ENCODE data around the gene SHISA7.

Gene SHISA7

DNA sequence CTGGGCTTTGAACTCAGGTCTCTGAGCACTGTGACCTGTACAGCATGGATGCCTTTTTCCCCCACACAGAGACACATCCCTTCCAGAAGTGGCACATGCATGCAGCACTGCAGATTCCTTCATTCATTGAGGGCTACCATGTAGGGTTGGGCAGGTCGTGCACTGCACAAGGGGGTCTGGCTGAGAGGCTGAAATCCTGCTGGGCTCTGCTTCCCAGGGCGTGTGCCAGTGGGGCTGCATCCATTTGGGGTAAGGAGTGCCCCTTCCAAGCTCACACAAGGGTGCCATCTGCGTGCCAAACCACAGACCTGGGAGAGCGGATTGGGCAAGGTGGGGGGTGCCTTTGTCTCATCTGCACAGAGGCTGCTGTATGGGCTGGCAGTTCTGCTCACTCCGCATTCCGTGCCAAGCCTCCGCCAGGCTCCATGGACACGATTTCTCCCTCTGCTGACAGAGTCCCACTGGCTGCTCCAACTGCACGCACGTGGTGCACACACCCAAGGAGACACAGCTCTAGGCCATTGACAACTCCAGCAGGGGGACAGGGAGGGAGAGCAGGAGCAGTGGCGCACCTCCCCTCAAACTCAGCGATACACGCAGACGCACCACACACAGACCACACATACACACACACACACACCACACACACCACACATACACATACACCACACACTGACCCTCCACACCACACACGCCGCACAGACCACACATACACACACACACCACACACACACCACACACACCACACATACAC is 4.5 kb upstream of the SHISA7 start:
- Histone ChIP-seq H3K36me3 (ENCODE audit: control insufficient read depth, low read depth, low read length) (no peaks in the 10 kb centered on the region), H3K4me1 (ENCODE audit: control insufficient read depth, low read depth, low read length) (no peaks in the 10 kb centered on the region), H3K9me3 (ENCODE audit: control insufficient read depth, low read depth, low read length) (no peaks in the 10 kb centered on the region), H3K9ac (ENCODE audit: low read length) (no peak overlapping the region), H3K27ac (ENCODE audit: low read length) (no peak overlapping the region), H3K4me3 (ENCODE audit: low read length) (no peak overlapping the region), H3K27me3 (ENCODE audit: control insufficient read depth, insufficient read depth, low read length) (peaks cover 100% of the 10 kb centered on the region)

DNA sequence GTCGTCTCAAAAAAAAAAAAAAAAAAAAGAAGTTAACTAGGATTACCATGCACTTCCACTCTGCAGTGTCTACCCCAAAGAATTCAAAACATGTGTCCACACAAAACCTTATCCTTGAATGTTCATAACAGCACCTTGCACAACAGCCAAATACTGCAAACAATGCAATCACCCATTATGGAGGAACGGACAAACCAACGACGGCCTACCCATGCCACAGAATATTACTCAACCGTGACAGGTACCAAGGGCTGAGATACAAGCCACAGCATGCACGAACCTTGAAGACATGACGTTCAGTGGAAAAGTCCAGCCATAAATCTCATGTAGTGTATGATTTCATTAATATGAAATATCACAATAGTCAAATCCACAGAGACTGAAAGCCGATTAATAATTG is 3.0 kb upstream of the SHISA7 start:
- peaks cover 99% of the 10 kb centered on the region for H3K27me3 ChIP-seq (ENCODE audit: control insufficient read depth, insufficient read depth, low read length)
- H3K4me1 ChIP-seq (ENCODE audit: control insufficient read depth, low read depth, low read length), result peaks cover 7% of the 10 kb centered on the region

GRCh38 chr19:55444646-55445045 is 1.5 kb upstream of the SHISA7 start:
- peaks cover 98% of the 10 kb centered on the region for H3K27me3 ChIP-seq (ENCODE audit: control insufficient read depth, insufficient read depth, low read length)
- no peaks in the 10 kb centered on the region for H3K36me3 ChIP-seq (ENCODE audit: control insufficient read depth, low read depth, low read length)
- H3K4me3 ChIP-seq (ENCODE audit: low read length), result no peak overlapping the region
- no peaks in the 10 kb centered on the region for H3K9me3 ChIP-seq (ENCODE audit: control insufficient read depth, low read depth, low read length)
- H3K9ac ChIP-seq (ENCODE audit: low read length), result no peak overlapping the region
- H3K27ac ChIP-seq (ENCODE audit: low read length), result no peak overlapping the region
- peaks cover 12% of the 10 kb centered on the region for H3K4me1 ChIP-seq (ENCODE audit: control insufficient read depth, low read depth, low read length)

More for the DNA sequence above, 3.0 kb upstream of the SHISA7 start:
- Histone ChIP-seq H3K27ac (ENCODE audit: low read length) (no peak overlapping the region), H3K4me3 (ENCODE audit: low read length) (no peak overlapping the region), H3K9ac (ENCODE audit: low read length) (no peak overlapping the region), H3K9me3 (ENCODE audit: control insufficient read depth, low read depth, low read length) (no peaks in the 10 kb centered on the region), H3K36me3 (ENCODE audit: control insufficient read depth, low read depth, low read length) (no peaks in the 10 kb centered on the region)

GRCh38 chr19:55443824-55444480 is 852 bp upstream of the SHISA7 start:
- no peak overlapping the region for H3K9ac ChIP-seq (ENCODE audit: low read length)
- H3K36me3 ChIP-seq (ENCODE audit: control insufficient read depth, low read depth, low read length), result no peaks in the 10 kb centered on the region
- H3K4me3 ChIP-seq (ENCODE audit: low read length), result no peak overlapping the region
- H3K27ac ChIP-seq (ENCODE audit: low read length), result no peak overlapping the region
- H3K27me3 ChIP-seq (ENCODE audit: control insufficient read depth, insufficient read depth, low read length), result peaks cover 98% of the 10 kb centered on the region
- peaks cover 12% of the 10 kb centered on the region for H3K4me1 ChIP-seq (ENCODE audit: control insufficient read depth, low read depth, low read length)
- H3K9me3 ChIP-seq (ENCODE audit: control insufficient read depth, low read depth, low read length), result no peaks in the 10 kb centered on the region

DNA sequence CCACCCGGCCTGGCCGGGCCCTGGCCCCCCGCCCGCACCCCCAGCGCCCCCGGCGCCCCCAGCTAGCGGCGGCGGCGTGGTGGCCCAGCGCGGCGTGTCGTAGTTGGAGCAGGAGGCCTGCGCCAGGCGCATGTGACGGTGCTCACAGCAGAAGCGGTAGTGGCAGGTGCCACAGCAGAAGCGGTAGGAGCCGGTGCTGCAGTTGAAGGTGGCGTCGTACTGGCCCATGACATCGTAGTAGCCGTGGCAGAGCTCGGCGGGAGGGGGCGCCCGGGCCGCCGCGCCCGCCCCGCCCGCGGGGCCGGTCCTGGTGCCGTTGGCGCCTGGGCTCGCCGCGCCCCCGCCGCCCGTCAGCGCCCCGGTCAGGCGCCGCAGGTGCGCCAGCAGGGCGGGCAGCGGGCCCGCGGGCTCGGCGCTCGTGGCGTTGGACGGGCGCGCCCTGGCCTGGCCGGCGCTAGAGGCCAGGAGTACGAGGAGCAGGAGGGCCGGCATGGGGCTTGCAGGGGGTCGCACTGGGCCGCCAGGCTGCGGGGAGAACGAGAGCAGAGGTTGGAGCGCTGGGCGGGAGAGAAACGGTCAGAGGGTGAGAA is 633 bp downstream of the SHISA7 start:
- peaks cover 95% of the 10 kb centered on the region for H3K27me3 ChIP-seq (ENCODE audit: control insufficient read depth, insufficient read depth, low read length)
- H3K27ac ChIP-seq (ENCODE audit: low read length), result no peak overlapping the region
- no peak overlapping the region for H3K4me3 ChIP-seq (ENCODE audit: low read length)
- no peak overlapping the region for H3K9ac ChIP-seq (ENCODE audit: low read length)
- peaks cover 12% of the 10 kb centered on the region for H3K4me1 ChIP-seq (ENCODE audit: control insufficient read depth, low read depth, low read length)
- no peaks in the 10 kb centered on the region for H3K36me3 ChIP-seq (ENCODE audit: control insufficient read depth, low read depth, low read length)
- H3K9me3 ChIP-seq (ENCODE audit: control insufficient read depth, low read depth, low read length), result no peaks in the 10 kb centered on the region

GRCh38 chr19:55441692-55442321 is 1.3 kb downstream of the SHISA7 start:
- Histone ChIP-seq H3K36me3 (ENCODE audit: control insufficient read depth, low read depth, low read length) (no peaks in the 10 kb centered on the region), H3K27me3 (ENCODE audit: control insufficient read depth, insufficient read depth, low read length) (peaks cover 88% of the 10 kb centered on the region), H3K4me1 (ENCODE audit: control insufficient read depth, low read depth, low read length) (peaks cover 12% of the 10 kb centered on the region), H3K9me3 (ENCODE audit: control insufficient read depth, low read depth, low read length) (no peaks in the 10 kb centered on the region), H3K9ac (ENCODE audit: low read length) (no peak overlapping the region), H3K27ac (ENCODE audit: low read length) (no peak overlapping the region), H3K4me3 (ENCODE audit: low read length) (peak overlapping the region; percentile 63)

GRCh38 chr19:55441319-55441691 is 1.8 kb downstream of the SHISA7 start:
- Histone ChIP-seq H3K36me3 (ENCODE audit: control insufficient read depth, low read depth, low read length) (no peaks in the 10 kb centered on the region), H3K27ac (ENCODE audit: low read length) (no peak overlapping the region), H3K9ac (ENCODE audit: low read length) (no peak overlapping the region), H3K4me3 (ENCODE audit: low read length) (peak overlapping the region; percentile 63), H3K9me3 (ENCODE audit: control insufficient read depth, low read depth, low read length) (no peaks in the 10 kb centered on the region), H3K27me3 (ENCODE audit: control insufficient read depth, insufficient read depth, low read length) (peaks cover 83% of the 10 kb centered on the region), H3K4me1 (ENCODE audit: control insufficient read depth, low read depth, low read length) (peaks cover 12% of the 10 kb centered on the region)

DNA sequence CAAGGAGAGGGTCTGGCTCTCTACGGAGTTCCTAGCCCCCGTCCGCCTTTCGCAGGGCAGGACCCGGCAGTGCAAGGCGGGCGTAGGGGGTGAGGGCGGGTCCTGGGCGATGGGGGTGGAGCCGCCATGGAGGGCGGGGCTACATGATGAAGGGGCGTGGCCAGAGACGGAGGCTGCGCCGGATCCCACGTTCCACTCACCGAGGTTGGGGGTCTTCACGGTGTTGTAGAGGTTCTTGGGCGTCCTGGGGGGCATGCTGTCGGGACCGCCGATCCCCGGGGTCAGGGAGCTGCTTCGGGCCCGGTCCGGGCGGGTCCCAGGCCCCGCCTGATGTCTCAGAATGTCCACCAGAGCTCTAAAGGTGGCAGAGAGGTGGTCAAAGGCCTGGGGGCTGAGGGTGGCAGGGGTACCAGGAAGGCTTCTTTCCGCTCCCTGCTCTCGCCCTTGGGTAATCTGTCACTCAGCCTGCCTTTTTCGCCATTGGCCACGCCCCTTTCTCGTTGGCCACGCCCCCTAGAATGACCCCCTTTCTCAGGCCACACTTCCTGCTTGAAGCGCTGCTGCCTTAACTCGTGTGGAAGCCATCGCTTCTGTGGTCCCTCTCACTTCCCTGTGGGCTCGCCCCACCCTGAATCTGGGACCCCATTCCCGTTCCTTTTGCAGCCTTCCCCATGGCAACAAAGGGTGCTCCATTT is 2.5 kb downstream of the SHISA7 start:
- no peak overlapping the region for H3K27ac ChIP-seq (ENCODE audit: low read length)
- H3K27me3 ChIP-seq (ENCODE audit: control insufficient read depth, insufficient read depth, low read length), result peaks cover 76% of the 10 kb centered on the region
- H3K4me3 ChIP-seq (ENCODE audit: low read length), result peak overlapping the region; percentile 63
- no peak overlapping the region for H3K9ac ChIP-seq (ENCODE audit: low read length)
- no peaks in the 10 kb centered on the region for H3K36me3 ChIP-seq (ENCODE audit: control insufficient read depth, low read depth, low read length)
- peaks cover 12% of the 10 kb centered on the region for H3K4me1 ChIP-seq (ENCODE audit: control insufficient read depth, low read depth, low read length)
- H3K9me3 ChIP-seq (ENCODE audit: control insufficient read depth, low read depth, low read length), result no peaks in the 10 kb centered on the region

DNA sequence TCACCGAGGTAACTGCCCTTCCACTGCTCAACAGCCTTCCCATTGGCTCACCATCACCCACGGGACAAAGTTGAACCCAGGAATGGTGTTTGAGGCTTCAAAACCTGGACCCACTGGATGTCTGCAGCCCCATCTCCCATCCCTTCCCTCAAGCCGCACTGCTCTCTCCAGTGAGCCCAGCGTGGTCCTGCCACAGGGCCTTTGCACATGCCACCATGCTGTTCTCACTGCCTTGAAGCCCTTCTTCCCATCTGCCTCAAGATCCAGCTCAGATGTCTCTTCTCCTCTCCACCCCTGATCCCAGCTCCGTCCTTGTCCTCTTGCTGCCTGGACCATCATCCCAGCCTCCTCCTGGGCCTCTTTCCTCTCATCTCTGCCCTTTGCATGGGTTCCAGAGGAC is 4.0 kb downstream of the SHISA7 start:
- no peak overlapping the region for H3K4me3 ChIP-seq (ENCODE audit: low read length)
- H3K36me3 ChIP-seq (ENCODE audit: control insufficient read depth, low read depth, low read length), result no peaks in the 10 kb centered on the region
- H3K27me3 ChIP-seq (ENCODE audit: control insufficient read depth, insufficient read depth, low read length), result peaks cover 61% of the 10 kb centered on the region
- H3K4me1 ChIP-seq (ENCODE audit: control insufficient read depth, low read depth, low read length), result peaks cover 12% of the 10 kb centered on the region
- no peaks in the 10 kb centered on the region for H3K9me3 ChIP-seq (ENCODE audit: control insufficient read depth, low read depth, low read length)
- no peak overlapping the region for H3K9ac ChIP-seq (ENCODE audit: low read length)
- H3K27ac ChIP-seq (ENCODE audit: low read length), result no peak overlapping the region

GRCh38 chr19:55437410-55437809 is 5.7 kb downstream of the SHISA7 start:
- Histone ChIP-seq H3K9me3 (ENCODE audit: control insufficient read depth, low read depth, low read length) (no peaks in the 10 kb centered on the region), H3K36me3 (ENCODE audit: control insufficient read depth, low read depth, low read length) (no peaks in the 10 kb centered on the region), H3K27me3 (ENCODE audit: control insufficient read depth, insufficient read depth, low read length) (peaks cover 46% of the 10 kb centered on the region), H3K4me3 (ENCODE audit: low read length) (no peak overlapping the region), H3K9ac (ENCODE audit: low read length) (no peak overlapping the region), H3K4me1 (ENCODE audit: control insufficient read depth, low read depth, low read length) (peaks cover 12% of the 10 kb centered on the region), H3K27ac (ENCODE audit: low read length) (no peak overlapping the region)

DNA sequence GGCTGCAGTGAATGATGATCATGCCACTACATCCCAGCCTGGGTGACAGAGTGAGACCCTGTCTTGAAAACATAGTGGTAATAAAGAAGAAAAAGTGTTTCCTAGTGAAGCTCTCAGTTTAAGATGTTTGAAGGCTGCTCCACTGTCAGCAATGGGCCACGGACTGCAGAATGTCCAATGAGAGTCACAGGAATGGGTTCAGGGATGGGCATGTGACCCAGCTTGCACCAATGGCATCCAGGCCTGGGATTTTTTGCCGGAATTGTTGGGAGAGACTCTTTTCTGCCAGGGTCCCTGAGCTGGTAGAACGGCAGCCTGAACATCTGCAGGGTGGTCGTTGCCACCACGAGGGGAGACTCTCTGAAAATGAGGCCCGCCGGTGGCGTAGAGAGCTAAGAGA is 6.3 kb downstream of the SHISA7 start:
- H3K4me3 ChIP-seq (ENCODE audit: low read length), result no peak overlapping the region
- H3K36me3 ChIP-seq (ENCODE audit: control insufficient read depth, low read depth, low read length), result no peaks in the 10 kb centered on the region
- H3K9ac ChIP-seq (ENCODE audit: low read length), result no peak overlapping the region
- no peak overlapping the region for H3K27ac ChIP-seq (ENCODE audit: low read length)
- H3K9me3 ChIP-seq (ENCODE audit: control insufficient read depth, low read depth, low read length), result no peaks in the 10 kb centered on the region
- H3K27me3 ChIP-seq (ENCODE audit: control insufficient read depth, insufficient read depth, low read length), result peaks cover 40% of the 10 kb centered on the region
- H3K4me1 ChIP-seq (ENCODE audit: control insufficient read depth, low read depth, low read length), result peaks cover 12% of the 10 kb centered on the region

All from iPS-18a (cell line).